ENCODE data around the gene MOSPD2.

Gene MOSPD2

GRCh38 chrX:14948691-14949090, 75.5 kb downstream of the MOSPD2 start:
- Mint-ChIP-seq H3K27me3 (peaks cover 16% of the 10 kb centered on the region), H3K4me1 (no peaks in the 10 kb centered on the region), H3K36me3 (ENCODE audit: insufficient read depth) (no peaks in the 10 kb centered on the region), H3K9me3 (no peaks in the 10 kb centered on the region), H3K27ac (ENCODE audit: low read depth) (no peak overlapping the region), H3K4me3 (no peak overlapping the region)
- no peak for DNase-seq (ENCODE audit: low spot score in 2 of 2)
- no peak for ATAC-seq (replicated peaks; ENCODE audit: extremely low read depth, poor library complexity, severe bottlenecking)

GRCh38 chrX:14956813-14957582, 83.8 kb downstream of the MOSPD2 start:
- Mint-ChIP-seq H3K27ac (ENCODE audit: low read depth) (no peak overlapping the region), H3K4me1 (no peaks in the 10 kb centered on the region), H3K36me3 (ENCODE audit: insufficient read depth) (no peaks in the 10 kb centered on the region), H3K27me3 (peaks cover 7% of the 10 kb centered on the region), H3K4me3 (no peak overlapping the region), H3K9me3 (no peaks in the 10 kb centered on the region)
- DNase-seq (ENCODE audit: low spot score in 2 of 2) (no peak), ATAC-seq (replicated peaks; ENCODE audit: extremely low read depth, poor library complexity, severe bottlenecking) (no peak)

- Mint-ChIP-seq H3K4me3 (no peak overlapping the region), H3K9me3 (no peaks in the 10 kb centered on the region), H3K36me3 (ENCODE audit: insufficient read depth) (no peaks in the 10 kb centered on the region), H3K4me1 (no peaks in the 10 kb centered on the region), H3K27ac (ENCODE audit: low read depth) (no peak overlapping the region), H3K27me3 (no peaks in the 10 kb centered on the region)
- ATAC-seq (replicated peaks; ENCODE audit: extremely low read depth, poor library complexity, severe bottlenecking) (no peak), DNase-seq (ENCODE audit: low spot score in 2 of 2) (no peak)
Measured at GRCh38 chrX:14963447-14964236, 90.4 kb downstream of the MOSPD2 start.

GRCh38 chrX:14964500-14964899, 91.3 kb downstream of the MOSPD2 start:
- ATAC-seq (replicated peaks; ENCODE audit: extremely low read depth, poor library complexity, severe bottlenecking), result no peak
- H3K4me1 Mint-ChIP-seq, result no peaks in the 10 kb centered on the region
- DNase-seq (ENCODE audit: low spot score in 2 of 2), result no peak
- no peak overlapping the region for H3K27ac Mint-ChIP-seq (ENCODE audit: low read depth)
- no peaks in the 10 kb centered on the region for H3K9me3 Mint-ChIP-seq
- no peak overlapping the region for H3K4me3 Mint-ChIP-seq
- no peaks in the 10 kb centered on the region for H3K27me3 Mint-ChIP-seq
- H3K36me3 Mint-ChIP-seq (ENCODE audit: insufficient read depth), result no peaks in the 10 kb centered on the region
